Transverse colon (tissue), 4 donors: ENCODE data around the gene TPRG1L.

Experiments used
- POLR2A ChIP-seq: fragments of 450-650 bp; IDR thresholded peaks from one replicate; pipeline ENCODE4 v1.6.1; 2016; ENCODE audit warnings: antibody characterized with exemption, mild to moderate bottlenecking, moderate library complexity
- POLR2AphosphoS5 ChIP-seq, 3 donors: sonication (generic); formaldehyde crosslinking; IDR thresholded peaks; one replicate each; pipeline ENCODE4 v1.6.1; 2016; ENCODE audit warnings: antibody characterized with exemption in 3 of 3
- TF ChIP-seq, protein P1 (sequence below), 5 experiments: fragments of 200-600 bp in 3 of 5; fragments of 450-650 bp in 2 of 5; sonication (generic) in 3 of 5; IDR thresholded peaks; 1 replicate in 2 of 5; 2 replicates in 3 of 5; pipeline ENCODE4 v1.5.1; 2016 to 2017; ENCODE audit warnings: antibody characterized with exemption in 5 of 5, inconsistent platforms in 3 of 5, mild to moderate bottlenecking in 2 of 5, moderate library complexity in 1 of 5

DNA sequence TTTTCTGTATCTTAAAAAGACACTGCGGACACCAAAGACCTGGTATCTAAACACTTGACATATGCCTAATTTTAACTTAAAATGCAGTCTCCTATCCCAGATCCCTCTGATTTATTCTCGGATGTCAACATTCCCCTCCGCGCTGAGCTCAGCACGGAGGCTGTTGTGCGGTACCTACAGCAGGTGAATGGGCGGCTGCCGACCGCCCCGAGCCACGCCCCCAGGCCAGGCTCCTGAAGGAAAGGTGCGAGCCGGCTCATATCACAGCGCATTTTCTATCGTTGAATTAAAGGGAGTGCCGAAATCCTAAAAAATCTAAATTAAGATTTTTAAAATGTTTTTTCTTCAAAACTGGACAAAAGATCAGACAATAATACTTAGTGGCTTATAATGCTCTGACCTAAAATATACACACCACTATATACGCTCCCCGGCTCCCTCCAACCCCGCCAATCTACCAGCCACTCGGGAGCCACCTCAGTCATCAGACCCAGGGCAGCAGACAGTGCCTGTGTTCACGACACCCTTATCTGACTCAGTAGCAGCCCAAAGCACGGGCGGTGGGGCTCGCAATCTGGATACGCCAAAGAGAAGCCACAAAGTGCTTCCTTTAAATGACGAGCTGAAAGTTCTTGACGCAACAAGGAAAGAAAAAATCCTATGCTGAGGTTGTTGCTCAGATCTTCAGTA is 21.0 kb downstream of the TPRG1L start:
- TF ChIP-seq POLR2AphosphoS5 (IDR thresholded peaks at IDR 0.05) (no peak), POLR2A (no peak)
- TF ChIP-seq, protein P1, sequence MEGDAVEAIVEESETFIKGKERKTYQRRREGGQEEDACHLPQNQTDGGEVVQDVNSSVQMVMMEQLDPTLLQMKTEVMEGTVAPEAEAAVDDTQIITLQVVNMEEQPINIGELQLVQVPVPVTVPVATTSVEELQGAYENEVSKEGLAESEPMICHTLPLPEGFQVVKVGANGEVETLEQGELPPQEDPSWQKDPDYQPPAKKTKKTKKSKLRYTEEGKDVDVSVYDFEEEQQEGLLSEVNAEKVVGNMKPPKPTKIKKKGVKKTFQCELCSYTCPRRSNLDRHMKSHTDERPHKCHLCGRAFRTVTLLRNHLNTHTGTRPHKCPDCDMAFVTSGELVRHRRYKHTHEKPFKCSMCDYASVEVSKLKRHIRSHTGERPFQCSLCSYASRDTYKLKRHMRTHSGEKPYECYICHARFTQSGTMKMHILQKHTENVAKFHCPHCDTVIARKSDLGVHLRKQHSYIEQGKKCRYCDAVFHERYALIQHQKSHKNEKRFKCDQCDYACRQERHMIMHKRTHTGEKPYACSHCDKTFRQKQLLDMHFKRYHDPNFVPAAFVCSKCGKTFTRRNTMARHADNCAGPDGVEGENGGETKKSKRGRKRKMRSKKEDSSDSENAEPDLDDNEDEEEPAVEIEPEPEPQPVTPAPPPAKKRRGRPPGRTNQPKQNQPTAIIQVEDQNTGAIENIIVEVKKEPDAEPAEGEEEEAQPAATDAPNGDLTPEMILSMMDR (IDR thresholded peaks at IDR 0.05), result no peak
